GM20431 (cell line): ENCODE results near the gene HOXA4.

ENCODE experiments used
- in situ Hi-C: fragments of 300-500 bp; cut with MseI, MboI; formaldehyde crosslinking; loops from one replicate; pipeline ENCODE4 v1.15.0; 2020; ENCODE audit warnings: low sequenced_read_pairs; ENCODE audit not compliant: unreplicated experiment

HOXA4 gene

DNA sequence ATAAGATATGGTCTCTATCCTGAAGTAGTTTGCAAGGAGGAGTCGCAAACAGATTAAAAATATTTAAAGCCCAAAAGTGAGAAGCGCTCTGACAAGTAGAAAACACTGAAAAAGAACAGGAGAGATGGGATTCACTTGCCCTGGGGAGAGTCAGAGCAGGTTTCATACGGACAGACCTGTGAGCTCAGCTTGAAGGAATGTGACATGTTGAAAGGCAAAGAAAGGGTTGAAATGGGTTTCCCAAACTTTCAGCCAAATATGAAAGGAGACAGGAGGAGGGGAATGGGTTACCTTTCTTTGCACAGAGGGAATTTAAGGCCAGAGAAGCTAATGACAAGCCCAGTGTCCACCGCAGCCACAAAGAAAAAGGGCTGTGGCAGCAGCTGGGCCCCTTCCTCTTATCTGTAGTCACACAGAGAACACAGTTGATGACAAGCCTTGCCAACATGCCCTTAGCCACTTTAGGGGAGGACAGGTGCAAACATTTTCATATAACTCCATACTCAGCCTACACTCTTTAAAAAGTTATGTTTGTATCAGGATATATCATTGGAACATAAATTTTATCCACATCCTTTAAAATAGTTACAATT is 49.6 kb downstream of the HOXA4 start:
- in situ Hi-C loops, result no loop called here

DNA sequence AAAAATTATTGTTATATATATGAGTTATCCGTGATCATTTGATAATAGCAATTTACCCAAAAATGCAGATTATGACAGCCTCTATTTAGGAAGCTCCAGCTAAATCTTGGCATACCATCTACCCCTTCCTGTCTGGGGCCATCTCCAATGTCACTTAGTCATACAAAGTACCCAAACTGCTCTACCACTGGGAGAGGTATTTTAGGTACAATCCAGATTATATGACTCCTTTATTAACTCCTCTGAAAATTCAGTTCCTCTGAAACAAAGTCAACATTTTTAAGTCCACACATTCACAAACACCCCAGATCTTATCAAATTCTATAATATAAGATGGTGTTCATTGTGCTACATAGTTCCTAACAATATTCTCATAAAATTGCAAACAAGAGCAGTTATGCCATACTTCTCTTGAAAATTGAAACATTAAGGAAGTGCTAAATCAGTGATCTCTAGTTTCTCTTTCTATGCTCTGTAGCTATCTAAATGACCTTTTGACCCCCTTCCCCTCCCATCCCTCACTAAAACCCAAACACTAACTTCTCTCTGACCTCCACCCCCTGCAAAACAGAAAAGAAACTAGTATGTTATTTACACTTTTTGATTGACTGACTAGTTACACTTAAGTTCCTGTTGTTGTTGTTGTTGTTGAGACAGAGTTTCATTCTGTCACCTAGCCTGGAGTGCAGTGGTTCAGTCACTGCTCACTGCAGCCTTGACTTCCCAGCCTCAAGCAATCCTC is 51.2 kb downstream of the HOXA4 start:
- in situ Hi-C loops, result no loop called here

DNA sequence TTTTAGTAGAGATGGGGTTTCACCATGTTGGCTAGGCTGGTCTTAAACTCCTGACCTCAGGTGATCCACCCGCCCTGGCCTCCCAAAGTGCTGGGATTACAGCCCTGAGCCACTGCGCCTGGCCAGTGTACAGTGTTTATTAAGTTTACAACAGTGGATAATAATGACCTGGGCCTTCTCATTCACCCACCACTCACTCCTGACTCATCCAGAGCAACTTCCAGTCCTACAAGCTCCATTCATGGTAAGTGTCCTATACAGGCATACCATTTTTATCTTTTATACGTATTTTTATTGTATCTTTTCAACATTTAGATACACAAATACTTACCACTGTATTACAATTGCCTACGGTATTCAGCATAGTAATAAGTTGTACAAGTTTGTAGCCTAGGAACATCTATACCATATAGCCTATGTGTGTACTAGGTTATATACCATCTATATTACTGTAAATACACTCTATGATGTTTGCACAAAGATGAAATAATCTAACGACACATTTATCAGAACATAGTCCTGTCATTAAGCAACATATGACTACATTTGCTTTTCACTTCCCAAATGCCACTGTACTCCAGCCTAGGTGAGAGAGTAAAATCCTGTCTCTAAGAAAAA is 51.8 kb downstream of the HOXA4 start:
- in situ Hi-C loops, result no loop called here
